OCI-LY7 (cell line): ENCODE data around the gene TRPC1.

Source experiments
- EZH2phosphoT487 ChIP-seq: fragments of 200-600 bp; sonication (generic); IDR thresholded peaks from 2 replicates; pipeline ENCODE4 v1.6.1; 2018; ENCODE audit warnings: low read depth, borderline replicate concordance, mild to moderate bottlenecking, mixed run types, antibody characterized with exemption, low read length, moderate library complexity, mixed read lengths
- TF ChIP-seq, protein P1 (sequence below): fragments of 200-600 bp; sonication (generic); conservative IDR thresholded peaks from 2 replicates; pipeline ENCODE4 v1.5.1; 2014; ENCODE audit warnings: mild to moderate bottlenecking, antibody characterized with exemption, low read length, moderate library complexity, mixed read lengths

DNA sequence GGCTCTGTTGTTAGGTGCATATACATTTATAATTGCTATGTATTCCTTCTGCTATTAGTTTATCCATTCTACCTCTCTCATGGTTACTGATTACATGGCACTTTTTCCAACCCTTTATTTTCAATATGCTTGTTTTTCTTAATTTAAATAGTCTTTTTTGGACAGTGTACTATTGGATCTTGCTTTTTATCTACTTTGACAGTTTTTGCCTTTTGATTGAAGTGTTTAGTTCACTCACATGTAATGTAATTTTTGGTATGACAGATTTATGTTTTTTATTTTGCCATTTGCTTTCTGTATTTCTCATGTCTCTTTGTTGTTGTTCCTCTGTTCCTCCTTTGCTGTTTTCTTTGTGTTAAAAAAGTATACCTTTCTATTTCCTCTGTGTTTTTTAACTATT lies 44.5 kb downstream of the TRPC1 start:
- TF ChIP-seq, protein P1, sequence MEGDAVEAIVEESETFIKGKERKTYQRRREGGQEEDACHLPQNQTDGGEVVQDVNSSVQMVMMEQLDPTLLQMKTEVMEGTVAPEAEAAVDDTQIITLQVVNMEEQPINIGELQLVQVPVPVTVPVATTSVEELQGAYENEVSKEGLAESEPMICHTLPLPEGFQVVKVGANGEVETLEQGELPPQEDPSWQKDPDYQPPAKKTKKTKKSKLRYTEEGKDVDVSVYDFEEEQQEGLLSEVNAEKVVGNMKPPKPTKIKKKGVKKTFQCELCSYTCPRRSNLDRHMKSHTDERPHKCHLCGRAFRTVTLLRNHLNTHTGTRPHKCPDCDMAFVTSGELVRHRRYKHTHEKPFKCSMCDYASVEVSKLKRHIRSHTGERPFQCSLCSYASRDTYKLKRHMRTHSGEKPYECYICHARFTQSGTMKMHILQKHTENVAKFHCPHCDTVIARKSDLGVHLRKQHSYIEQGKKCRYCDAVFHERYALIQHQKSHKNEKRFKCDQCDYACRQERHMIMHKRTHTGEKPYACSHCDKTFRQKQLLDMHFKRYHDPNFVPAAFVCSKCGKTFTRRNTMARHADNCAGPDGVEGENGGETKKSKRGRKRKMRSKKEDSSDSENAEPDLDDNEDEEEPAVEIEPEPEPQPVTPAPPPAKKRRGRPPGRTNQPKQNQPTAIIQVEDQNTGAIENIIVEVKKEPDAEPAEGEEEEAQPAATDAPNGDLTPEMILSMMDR, result no peak
- TF ChIP-seq EZH2phosphoT487, result no peak
